Hepatocyte (in vitro differentiated cells): ENCODE results near the gene ABCG4. TPM values are rescaled to one million over a fixed set of nuclear protein-coding genes. Genes with fewer than 3 reads are reported as not detected.
"Not testable (repeated sequence)": the region's sequence is repeated elsewhere in the genome, so short reads cannot be mapped to it uniquely, and the experiment has no call there.

Experiments
- DNase-seq: peaks from one replicate; pipeline ENCODE4 v3.0.0-alpha.2; 2016; ENCODE audit warnings: low spot score
- H2AFZ ChIP-seq: fragments of 200-600 bp; sonication (generic); 2 replicates; pipeline ENCODE4 v1.6.0; 2016; ENCODE audit warnings: antibody characterized with exemption, mild to moderate bottlenecking
- H3K27ac ChIP-seq: fragments of 200-600 bp; sonication (generic); 2 replicates; pipeline ENCODE4 v1.5.1; 2016; ENCODE audit warnings: mild to moderate bottlenecking
- H3K27me3 ChIP-seq: fragments of 200-600 bp; sonication (generic); 2 replicates; pipeline ENCODE4 v1.6.1; 2016
- H3K36me3 ChIP-seq: fragments of 200-600 bp; sonication (generic); replicated peaks from 2 replicates; pipeline ENCODE4 v1.5.1; 2016; ENCODE audit warnings: low read depth; ENCODE audit not compliant: insufficient read depth
- H3K4me1 ChIP-seq: fragments of 200-600 bp; sonication (generic); 2 replicates; pipeline ENCODE4 v1.5.1; 2016; ENCODE audit warnings: mild to moderate bottlenecking, moderate library complexity; ENCODE audit not compliant: insufficient read depth
- H3K4me2 ChIP-seq: fragments of 200-600 bp; sonication (generic); 2 replicates; pipeline ENCODE4 v1.6.0; 2016
- H3K4me3 ChIP-seq: fragments of 200-600 bp; sonication (generic); 2 replicates; pipeline ENCODE4 v1.5.1; 2016; ENCODE audit warnings: mild to moderate bottlenecking
- H3K79me2 ChIP-seq: fragments of 200-600 bp; sonication (generic); 2 replicates; pipeline ENCODE4 v1.6.0; 2017; ENCODE audit warnings: mild to moderate bottlenecking
- H3K9me2 ChIP-seq: fragments of 200-600 bp; sonication (generic); replicated peaks from 2 replicates; pipeline ENCODE4 v1.6.0; 2017; ENCODE audit warnings: mild to moderate bottlenecking; ENCODE audit not compliant: insufficient read depth
- H3K9me3 ChIP-seq: fragments of 200-600 bp; sonication (generic); 2 replicates; pipeline ENCODE4 v1.5.1; 2016; ENCODE audit warnings: low read depth, mild to moderate bottlenecking
- H4K20me1 ChIP-seq: fragments of 200-600 bp; sonication (generic); 2 replicates; pipeline ENCODE4 v1.6.0; 2016; ENCODE audit warnings: mild to moderate bottlenecking; ENCODE audit not compliant: insufficient read depth, poor library complexity, severe bottlenecking
- EZH2 ChIP-seq: fragments of 200-600 bp; sonication (generic); IDR thresholded peaks from 2 replicates; pipeline ENCODE4 v1.6.1; 2016; ENCODE audit warnings: antibody characterized with exemption, mild to moderate bottlenecking, borderline replicate concordance
- EZH2phosphoT487 ChIP-seq: fragments of 200-600 bp; sonication (generic); IDR thresholded peaks from one replicate; pipeline ENCODE4 v1.6.1; 2018; ENCODE audit warnings: antibody characterized with exemption, mild to moderate bottlenecking, low read depth, moderate library complexity; ENCODE audit not compliant: unreplicated experiment, severe bottlenecking
- WGBS: methylation state at CpG from one replicate; pipeline ENCODE4 v1.1.6; 2016; ENCODE audit warnings: low lambda C conversion rate; ENCODE audit errors: missing lambda C conversion rate; 5-methylcytosine and 5-hydroxymethylcytosine counted together
- polyA plus RNA-seq: library from polyadenylated mRNA; unstranded; fragments of >200 nt; fragmentation: Nextera tagmentation; extraction: Ambion mirVana; gene quantifications from 2 replicates; pipeline ENCODE4 v1.2.1, GENCODE V29; 2016
- total RNA-seq: library from RNA; depleted of rRNA; stranded (reverse); fragments of >200 nt; gene quantifications from 2 replicates; pipeline ENCODE4 v1.2.3, GENCODE V29; 2014
- TF ChIP-seq, protein P1 (sequence below): fragments of 200-600 bp; sonication (generic); IDR thresholded peaks from 2 replicates; pipeline ENCODE4 v1.5.1; 2016; ENCODE audit warnings: antibody characterized with exemption, mild to moderate bottlenecking; ENCODE audit not compliant: poor library complexity

ABCG4 gene
- total and polyA plus RNA-seq, 2 experiments from 2014 or later: 0.45 TPM; not detected in 1

DNA sequence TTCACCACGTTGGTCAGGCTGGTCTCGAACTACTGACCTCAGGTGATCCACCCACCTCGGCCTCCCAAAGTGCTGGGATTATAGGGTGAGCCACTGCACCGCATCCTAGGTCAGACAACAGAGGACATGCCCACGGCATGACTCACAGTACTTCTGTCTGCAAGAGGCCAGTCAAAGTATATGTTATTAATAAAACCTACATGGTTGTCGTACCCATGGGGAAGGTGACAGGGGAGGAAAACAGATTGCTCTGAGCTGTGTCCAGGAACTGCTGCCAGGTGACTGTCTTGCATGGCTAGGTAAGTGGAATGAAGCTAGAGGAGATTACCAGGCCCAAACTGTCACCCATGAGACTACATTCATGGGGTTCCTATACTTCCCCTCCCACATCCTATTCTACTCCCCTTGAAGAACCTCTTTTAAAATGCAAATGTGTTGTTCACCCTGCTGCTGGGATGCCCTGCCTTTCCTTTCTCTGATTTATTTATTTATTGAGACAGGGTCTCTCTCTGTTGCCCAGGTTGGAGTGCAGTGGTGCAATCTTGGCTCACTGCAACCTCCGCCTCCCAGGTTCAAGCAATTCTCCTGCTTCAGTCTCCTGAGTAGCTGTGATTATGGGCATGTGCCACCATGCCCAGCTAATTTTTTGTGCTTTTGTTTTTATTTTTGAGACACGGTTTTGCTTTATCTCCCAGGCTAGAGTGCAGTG, 17.7 kb downstream of the ABCG4 start:
- H3K27ac ChIP-seq: no peak overlapping the region
- H3K9me2 ChIP-seq: no peaks in the 10 kb centered on the region
- no peak for DNase-seq
- H3K27me3 ChIP-seq: no peaks in the 10 kb centered on the region
- 66% methylated on average over 8 of the region's 8 CpGs for WGBS
- no peak overlapping the region for H3K4me3 ChIP-seq
- H3K36me3 ChIP-seq: no peaks in the 10 kb centered on the region
- TF ChIP-seq, protein P1, sequence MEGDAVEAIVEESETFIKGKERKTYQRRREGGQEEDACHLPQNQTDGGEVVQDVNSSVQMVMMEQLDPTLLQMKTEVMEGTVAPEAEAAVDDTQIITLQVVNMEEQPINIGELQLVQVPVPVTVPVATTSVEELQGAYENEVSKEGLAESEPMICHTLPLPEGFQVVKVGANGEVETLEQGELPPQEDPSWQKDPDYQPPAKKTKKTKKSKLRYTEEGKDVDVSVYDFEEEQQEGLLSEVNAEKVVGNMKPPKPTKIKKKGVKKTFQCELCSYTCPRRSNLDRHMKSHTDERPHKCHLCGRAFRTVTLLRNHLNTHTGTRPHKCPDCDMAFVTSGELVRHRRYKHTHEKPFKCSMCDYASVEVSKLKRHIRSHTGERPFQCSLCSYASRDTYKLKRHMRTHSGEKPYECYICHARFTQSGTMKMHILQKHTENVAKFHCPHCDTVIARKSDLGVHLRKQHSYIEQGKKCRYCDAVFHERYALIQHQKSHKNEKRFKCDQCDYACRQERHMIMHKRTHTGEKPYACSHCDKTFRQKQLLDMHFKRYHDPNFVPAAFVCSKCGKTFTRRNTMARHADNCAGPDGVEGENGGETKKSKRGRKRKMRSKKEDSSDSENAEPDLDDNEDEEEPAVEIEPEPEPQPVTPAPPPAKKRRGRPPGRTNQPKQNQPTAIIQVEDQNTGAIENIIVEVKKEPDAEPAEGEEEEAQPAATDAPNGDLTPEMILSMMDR: no peak
- TF ChIP-seq EZH2phosphoT487: no peak
- TF ChIP-seq EZH2: no peak
- H3K79me2 ChIP-seq: no peaks in the 10 kb centered on the region
- H3K4me1 ChIP-seq: peaks cover 3% of the 10 kb centered on the region
- no peak overlapping the region for H2AFZ ChIP-seq
- no peaks in the 10 kb centered on the region for H3K9me3 ChIP-seq
- no peak overlapping the region for H3K4me2 ChIP-seq
- H4K20me1 ChIP-seq: no peaks in the 10 kb centered on the region

GRCh38 chr11:119167077-119167458, 18.2 kb downstream of the ABCG4 start:
- not testable (repeated sequence) for H3K27me3 ChIP-seq, H3K27ac ChIP-seq, H3K36me3 ChIP-seq, H3K9me2 ChIP-seq, H4K20me1 ChIP-seq, DNase-seq, H2AFZ ChIP-seq, H3K79me2 ChIP-seq, H3K9me3 ChIP-seq, H3K4me3 ChIP-seq, H3K4me1 ChIP-seq, H3K4me2 ChIP-seq
- WGBS: 74% methylated on average over 10 of the region's 10 CpGs

GRCh38 chr11:119167933-119168332, 19.1 kb downstream of the ABCG4 start:
- DNase-seq: no peak
- no peak overlapping the region for H3K4me3 ChIP-seq
- H3K4me2 ChIP-seq: no peak overlapping the region
- H3K27ac ChIP-seq: no peak overlapping the region
- no peaks in the 10 kb centered on the region for H3K79me2 ChIP-seq
- H3K27me3 ChIP-seq: no peaks in the 10 kb centered on the region
- H3K36me3 ChIP-seq: no peaks in the 10 kb centered on the region
- H2AFZ ChIP-seq: no peak overlapping the region
- no peaks in the 10 kb centered on the region for H3K9me2 ChIP-seq
- TF ChIP-seq EZH2: no peak
- TF ChIP-seq EZH2phosphoT487: no peak
- TF ChIP-seq, protein P1: no peak
- peaks cover 3% of the 10 kb centered on the region for H3K4me1 ChIP-seq
- H4K20me1 ChIP-seq: no peaks in the 10 kb centered on the region
- WGBS: 77% methylated on average over 6 of the region's 6 CpGs
- no peaks in the 10 kb centered on the region for H3K9me3 ChIP-seq

DNA sequence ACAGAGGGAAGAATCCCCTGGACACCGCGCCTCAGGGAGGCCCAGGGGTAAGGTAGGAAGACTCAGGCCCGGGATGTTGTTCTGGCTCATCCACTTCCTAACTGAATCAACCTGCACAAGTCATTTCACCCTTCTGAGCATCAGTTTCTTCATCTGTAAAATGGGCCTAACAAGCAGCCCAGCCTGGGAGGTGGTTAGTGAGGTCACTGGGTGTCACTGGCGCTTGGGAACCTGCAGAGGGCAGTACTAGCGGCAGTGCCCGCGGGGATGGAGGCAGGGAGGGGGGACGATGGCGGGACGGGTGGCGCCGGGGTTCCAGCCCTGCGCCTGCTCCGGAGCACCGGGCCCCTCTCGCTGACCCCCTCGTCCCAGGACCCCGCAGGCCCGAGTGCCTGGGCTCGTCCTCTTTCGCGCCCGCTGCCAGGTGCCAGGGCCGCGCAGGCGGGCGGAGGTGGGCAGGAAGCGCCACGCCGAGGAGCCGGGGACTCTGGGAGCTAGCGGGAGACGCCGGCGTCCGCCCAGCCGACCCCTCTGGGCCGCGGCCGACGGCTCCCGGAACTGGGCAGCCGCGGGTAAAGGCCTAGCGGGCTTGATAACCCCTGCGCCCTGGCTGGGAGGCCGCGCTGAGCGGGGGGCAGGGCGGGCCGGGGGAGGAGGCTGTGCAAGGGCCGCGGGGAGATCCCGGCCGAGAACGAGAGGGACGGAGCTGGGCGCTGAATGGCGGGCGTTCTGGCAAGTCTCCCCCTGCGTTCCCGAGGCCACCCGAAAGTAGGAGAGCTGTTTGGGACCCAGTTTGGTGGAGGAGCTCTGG, 19.8 kb downstream of the ABCG4 start, which contains the start of gene NLRX1:
Gene NLRX1, plus strand, starts transcription at position 255 of the 811 bp plus-strand sequence. CDS start 2,679 bp downstream, outside the sequence.
- Histone ChIP-seq H3K9me3 (no peaks in the 10 kb centered on the region), H3K27me3 (no peaks in the 10 kb centered on the region), H3K79me2 (no peaks in the 10 kb centered on the region), H3K4me1 (peaks cover 3% of the 10 kb centered on the region), H3K36me3 (no peaks in the 10 kb centered on the region), H3K4me3 (peak within 1 kb of the TSS; percentile 69), H3K9me2 (no peaks in the 10 kb centered on the region), H2AFZ (peak within 1 kb of the TSS; percentile 84), H3K4me2 (peak within 1 kb of the TSS; percentile 86), H4K20me1 (no peaks in the 10 kb centered on the region), H3K27ac (peak within 1 kb of the TSS; percentile 84)
- WGBS: 8% methylated on average over 42 of the region's 63 CpGs
- TF ChIP-seq, protein P1: peak; percentile 88
- no peak for TF ChIP-seq EZH2phosphoT487
- peak; percentile 92 for DNase-seq
